A673 (cell line): Measurements from ENCODE around the gene SUV39H2. TPM values are rescaled to one million over a fixed set of nuclear protein-coding genes. Genes with fewer than 3 reads are reported as not detected.

Source experiments
- BruUV-seq: library from RNA; stranded (reverse); fragments of 400-500 nt; replicated peaks from 2 replicates; lab custom pipeline; 2021; lab: Mats Ljungman, UMichigan
- CTCF ChIA-PET: fragments of 300-600 bp; sonication (Branson Sonifier 250); formaldehyde crosslinking; loops from one replicate; lab custom pipeline; 2022; ENCODE audit warnings: antibody characterized with exemption; lab: Charles Lee
- POLR2A ChIA-PET: fragments of 300-600 bp; sonication (Branson Sonifier 250); formaldehyde crosslinking; loops from one replicate; lab custom pipeline; 2022; ENCODE audit warnings: antibody characterized with exemption; ENCODE audit not compliant: low non-redundant PET; lab: Charles Lee
- DNase-seq: peaks from one replicate; pipeline ENCODE4 v3.0.0-alpha.2; 2015; ENCODE audit warnings: low spot score
- H3K27ac ChIP-seq: fragments of 200-600 bp; sonication (generic); 2 replicates; pipeline ENCODE4 v1.5.1; 2016; ENCODE audit warnings: mixed run types, low read depth, mild to moderate bottlenecking, mixed read lengths, antibody characterized with exemption, low read length; ENCODE audit not compliant: poor library complexity, severe bottlenecking
- H3K27me3 ChIP-seq: fragments of 200-600 bp; sonication (generic); replicated peaks from 2 replicates; pipeline ENCODE4 v1.6.1; 2017; ENCODE audit warnings: mixed run types, low read depth, mild to moderate bottlenecking, mixed read lengths, antibody characterized with exemption, low read length; ENCODE audit not compliant: insufficient read depth, poor library complexity
- H3K36me3 ChIP-seq: fragments of 200-600 bp; sonication (generic); 2 replicates; pipeline ENCODE4 v1.6.1; 2016; ENCODE audit warnings: mixed run types, mild to moderate bottlenecking, mixed read lengths, antibody characterized with exemption, low read length; ENCODE audit not compliant: insufficient read depth, poor library complexity, severe bottlenecking
- H3K4me1 ChIP-seq: fragments of 200-600 bp; sonication (generic); 2 replicates; pipeline ENCODE4 v1.6.1; 2017; ENCODE audit warnings: mixed run types, mild to moderate bottlenecking, mixed read lengths, antibody characterized with exemption, low read length; ENCODE audit not compliant: insufficient read depth, poor library complexity, severe bottlenecking
- H3K4me3 ChIP-seq: fragments of 200-600 bp; sonication (generic); 2 replicates; pipeline ENCODE4 v1.5.1; 2016; ENCODE audit warnings: low read depth, mixed run types, mild to moderate bottlenecking, mixed read lengths, low read length; ENCODE audit not compliant: poor library complexity, severe bottlenecking
- H3K9me3 ChIP-seq: fragments of 200-600 bp; sonication (generic); 2 replicates; pipeline ENCODE4 v1.6.1; 2016; ENCODE audit warnings: mixed run types, low read depth, mild to moderate bottlenecking, mixed read lengths, antibody characterized with exemption, low read length; ENCODE audit not compliant: poor library complexity, severe bottlenecking
- CTCF ChIP-seq: fragments of 300-800, 200-600 bp; sonication (generic); conservative IDR thresholded peaks from 2 replicates; pipeline ENCODE4 v1.5.1; 2017; ENCODE audit warnings: low read depth, mild to moderate bottlenecking, antibody characterized with exemption, low read length, moderate library complexity, mixed read lengths
- EZH2 ChIP-seq: fragments of 200-600 bp; sonication (generic); IDR thresholded peaks from 2 replicates; pipeline ENCODE4 v1.6.1; 2017; ENCODE audit warnings: borderline replicate concordance, low read depth, mild to moderate bottlenecking, mixed read lengths, antibody characterized with exemption, low read length; ENCODE audit not compliant: poor library complexity, severe bottlenecking
- intact Hi-C: fragments of 100-400 bp; cut with micrococcal nuclease; formaldehyde crosslinking; loops from one replicate; pipeline ENCODE4 v1.10.0; 2022; ENCODE audit not compliant: unreplicated experiment
- total RNA-seq: library from RNA; stranded (reverse); gene quantifications from 2 replicates; pipeline ENCODE4 v1.2.3, GENCODE V29; 2021

Gene SUV39H2
- total RNA-seq, 1 experiment from 2014 or later: 83.2 TPM

- Histone ChIP-seq H3K4me3 (no peak overlapping the region), H3K27me3 (no peaks in the 10 kb centered on the region), H3K4me1 (peaks cover 23% of the 10 kb centered on the region), H3K36me3 (peaks cover 10% of the 10 kb centered on the region), H3K27ac (no peak overlapping the region), H3K9me3 (no peaks in the 10 kb centered on the region)
- POLR2A ChIA-PET: no interaction called here
- intact Hi-C loops: no loop called here
- TF ChIP-seq CTCF (no peak), EZH2 (no peak)
- no TSS peak for BruUV-seq
- peak; percentile 60 for DNase-seq
- CTCF ChIA-PET: no interaction called here
Observed at GRCh38 chr10:14858338-14858960, 20.2 kb upstream of the SUV39H2 start.

- H3K4me3 ChIP-seq: no peak overlapping the region
- H3K4me1 ChIP-seq: peaks cover 23% of the 10 kb centered on the region
- no peak for DNase-seq
- no peak for TF ChIP-seq EZH2
- no peak for TF ChIP-seq CTCF
- H3K27me3 ChIP-seq: no peaks in the 10 kb centered on the region
- H3K9me3 ChIP-seq: no peaks in the 10 kb centered on the region
- ChIA-PET POLR2A (no interaction called here), CTCF (no interaction called here)
- peaks cover 8% of the 10 kb centered on the region for H3K36me3 ChIP-seq
- BruUV-seq: no TSS peak
- H3K27ac ChIP-seq: no peak overlapping the region
- intact Hi-C loops: no loop called here
Observed at GRCh38 chr10:14859043-14859442, 19.6 kb upstream of the SUV39H2 start.

- no TSS peak for BruUV-seq
- Histone ChIP-seq H3K9me3 (no peaks in the 10 kb centered on the region), H3K4me1 (peaks cover 23% of the 10 kb centered on the region), H3K36me3 (peaks cover 6% of the 10 kb centered on the region), H3K27me3 (no peaks in the 10 kb centered on the region), H3K4me3 (no peak overlapping the region), H3K27ac (no peak overlapping the region)
- DNase-seq: no peak
- intact Hi-C loops: no loop called here
- ChIA-PET POLR2A (no interaction called here), CTCF (no interaction called here)
- TF ChIP-seq CTCF (no peak), EZH2 (no peak)
Observed at GRCh38 chr10:14859775-14860174, 18.9 kb upstream of the SUV39H2 start.
